Ramos (cell line): ENCODE measurements around the gene SOX10.

Source experiments
- in situ Hi-C: fragments of 300-500 bp; cut with MboI; formaldehyde crosslinking; loops from one replicate; pipeline ENCODE4 v1.14.3; 2022; ENCODE audit warnings: low sequenced_read_pairs; ENCODE audit not compliant: unreplicated experiment

The SOX10 gene

DNA sequence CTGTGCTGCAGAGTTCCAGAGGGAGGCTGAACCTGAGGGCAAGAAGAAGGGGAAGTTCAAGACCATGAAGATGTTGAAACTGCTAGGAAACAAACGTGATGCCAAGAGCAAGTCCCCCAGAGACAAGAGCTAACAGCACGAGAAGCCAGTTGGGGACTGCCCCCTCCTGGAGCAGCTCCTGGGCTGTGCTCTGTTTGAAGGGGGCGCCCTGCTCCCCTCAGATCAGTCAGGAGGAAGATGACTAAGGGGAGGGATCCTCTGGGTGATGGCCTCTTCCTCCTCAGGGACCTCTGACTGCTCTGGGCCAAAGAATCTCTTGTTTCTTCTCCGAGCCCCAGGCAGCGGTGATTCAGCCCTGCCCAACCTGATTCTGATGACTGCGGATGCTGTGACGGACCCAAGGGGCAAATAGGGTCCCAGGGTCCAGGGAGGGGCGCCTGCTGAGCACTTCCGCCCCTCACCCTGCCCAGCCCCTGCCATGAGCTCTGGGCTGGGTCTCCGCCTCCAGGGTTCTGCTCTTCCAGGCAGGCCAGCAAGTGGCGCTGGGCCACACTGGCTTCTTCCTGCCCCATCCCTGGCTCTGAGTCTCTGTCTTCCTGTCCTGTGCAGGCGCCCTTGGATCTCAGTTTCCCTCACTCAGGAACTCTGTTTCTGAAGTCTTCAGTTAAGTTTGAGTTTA, 43.5 kb downstream of the SOX10 start:
- in situ Hi-C loops: no loop called here

DNA sequence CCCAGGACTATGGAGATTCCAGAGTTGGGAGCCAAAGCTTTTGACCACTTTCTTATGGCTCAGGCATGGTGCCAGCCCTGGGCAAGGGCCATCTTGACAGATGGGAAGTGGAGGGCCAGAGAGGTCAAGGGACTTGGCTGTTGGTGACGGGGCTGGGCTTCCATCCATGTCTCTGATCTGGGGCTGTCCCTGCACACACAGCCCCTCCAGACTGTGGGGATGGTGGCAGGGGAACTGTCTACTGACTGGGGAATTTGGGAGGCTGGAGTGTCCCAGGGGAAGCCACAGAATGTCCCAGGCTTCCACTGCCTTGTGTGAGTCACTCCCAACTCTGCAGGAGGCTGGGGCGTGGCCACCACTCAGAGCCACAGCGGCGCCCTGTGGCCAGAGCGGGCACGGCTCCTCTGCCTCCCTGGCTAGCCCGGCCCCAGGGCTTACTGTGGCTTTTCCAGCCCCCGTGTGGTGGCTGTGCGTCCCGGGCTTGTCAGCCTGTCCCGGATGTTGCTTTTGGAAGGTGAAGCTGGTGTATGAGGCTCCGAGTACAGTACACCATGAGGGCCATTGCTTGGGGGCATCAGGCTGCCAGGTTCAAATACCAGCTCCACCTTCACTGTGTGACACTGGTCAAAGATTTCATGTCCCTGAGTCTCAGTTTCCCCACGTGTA, 50.5 kb downstream of the SOX10 start:
- in situ Hi-C loops: no loop called here

DNA sequence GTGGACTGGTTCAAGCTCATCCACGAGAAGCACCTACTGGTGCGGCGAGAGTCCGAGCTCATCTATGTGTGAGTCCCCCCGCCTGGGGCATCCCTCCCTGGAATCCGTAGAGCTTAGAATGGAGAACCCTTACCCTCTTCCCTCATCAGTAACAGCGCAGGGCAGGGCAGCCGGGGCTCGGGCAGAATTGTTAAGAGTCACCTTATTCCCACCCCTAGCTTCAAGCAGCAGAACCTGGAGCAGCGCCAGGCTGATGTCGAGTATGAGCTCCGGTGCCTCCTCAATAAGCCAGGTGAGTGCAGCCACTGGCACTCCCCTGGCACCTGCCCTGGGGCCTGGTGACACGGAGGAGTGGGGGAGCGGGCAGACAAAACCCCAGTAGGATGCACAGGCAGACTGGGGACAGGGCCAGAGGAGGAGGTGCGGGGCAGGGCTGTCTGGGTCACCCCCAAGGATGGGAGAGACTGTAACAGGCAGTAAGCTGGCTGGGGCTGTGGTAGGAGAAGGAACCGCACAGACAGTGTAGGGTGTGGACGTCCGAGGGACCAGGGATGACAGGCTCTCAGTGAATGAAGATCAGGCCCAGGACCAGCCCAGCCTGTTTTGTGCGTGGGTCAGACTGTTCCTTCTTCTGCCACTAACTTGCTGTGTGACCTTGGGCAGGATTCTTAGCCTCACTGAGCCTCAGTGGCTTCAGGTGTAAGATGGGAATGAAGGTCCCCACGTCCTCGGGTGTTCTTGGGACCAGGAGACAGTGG, 51.4 kb downstream of the SOX10 start:
- in situ Hi-C loops: no loop called here

DNA sequence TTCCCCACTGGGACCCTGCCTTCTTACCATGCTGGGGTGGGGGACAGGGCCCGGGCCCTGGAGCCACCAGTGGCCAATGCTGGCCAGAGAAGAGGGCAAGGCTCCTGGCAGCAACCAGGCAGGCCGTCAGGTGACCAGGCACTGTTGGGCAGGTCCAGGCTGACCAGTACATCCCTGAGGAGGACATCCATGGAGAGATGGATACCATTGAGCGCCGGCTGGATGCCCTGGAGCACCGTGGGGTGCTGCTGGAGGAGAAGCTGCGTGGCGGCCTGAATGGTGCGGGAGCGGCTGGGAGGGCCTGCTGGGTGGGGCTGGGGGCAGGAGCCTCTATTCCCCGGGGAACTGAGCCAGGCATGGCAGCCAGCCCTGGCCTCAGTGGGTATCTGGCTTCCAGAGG, 52.0 kb downstream of the SOX10 start:
- in situ Hi-C loops: no loop called here

DNA sequence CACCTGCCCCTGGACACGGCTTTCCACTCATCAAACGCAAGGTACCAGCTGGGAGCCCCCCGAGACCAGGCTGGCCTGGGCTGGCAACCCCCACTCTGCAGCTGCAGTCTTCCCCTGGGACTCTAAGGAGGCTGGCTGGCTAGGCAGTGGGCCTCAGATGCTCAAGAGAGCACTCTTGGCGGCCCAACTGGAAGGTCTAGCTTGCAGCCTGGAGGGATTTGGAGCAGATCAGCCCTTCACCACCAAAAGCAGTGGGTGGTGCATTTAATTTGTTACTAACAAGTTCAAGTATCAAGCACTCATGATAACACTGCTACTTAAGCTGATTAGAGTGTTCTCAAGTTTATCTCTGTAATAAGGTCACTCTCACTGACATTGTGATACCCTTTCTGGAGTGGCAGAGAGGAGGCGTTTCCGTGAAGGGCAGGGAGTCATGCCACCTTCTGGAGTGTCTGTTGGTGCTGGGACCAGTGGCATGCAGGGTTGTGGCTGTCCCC, 52.4 kb downstream of the SOX10 start:
- in situ Hi-C loops: no loop called here

DNA sequence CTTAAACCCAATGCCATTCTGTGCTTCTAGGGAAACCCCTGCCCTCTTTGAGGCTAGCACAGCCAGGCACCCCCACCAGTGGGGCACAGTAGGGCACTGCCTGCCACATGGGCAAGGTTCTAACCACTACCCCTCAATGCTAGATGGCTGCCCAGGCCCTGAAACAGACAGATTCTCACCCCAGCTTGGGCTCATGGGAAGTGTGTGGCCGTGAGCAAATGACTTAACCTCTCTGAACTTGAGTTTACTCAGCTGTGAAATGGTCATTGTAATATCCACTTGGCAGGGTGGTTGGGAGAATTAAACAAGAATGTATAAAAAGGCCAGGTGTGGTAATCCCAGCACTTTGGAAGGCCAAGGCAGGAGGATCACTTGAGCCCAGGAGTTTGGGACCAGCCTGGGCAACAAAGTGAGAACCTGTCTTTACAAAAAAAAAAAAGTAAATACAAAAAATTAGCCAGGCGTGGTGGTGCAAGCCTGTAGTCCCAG, 53.4 kb downstream of the SOX10 start:
- in situ Hi-C loops: no loop called here

GRCh38 chr22:37930270-37930951, 53.9 kb downstream of the SOX10 start:
- in situ Hi-C loops: no loop called here

DNA sequence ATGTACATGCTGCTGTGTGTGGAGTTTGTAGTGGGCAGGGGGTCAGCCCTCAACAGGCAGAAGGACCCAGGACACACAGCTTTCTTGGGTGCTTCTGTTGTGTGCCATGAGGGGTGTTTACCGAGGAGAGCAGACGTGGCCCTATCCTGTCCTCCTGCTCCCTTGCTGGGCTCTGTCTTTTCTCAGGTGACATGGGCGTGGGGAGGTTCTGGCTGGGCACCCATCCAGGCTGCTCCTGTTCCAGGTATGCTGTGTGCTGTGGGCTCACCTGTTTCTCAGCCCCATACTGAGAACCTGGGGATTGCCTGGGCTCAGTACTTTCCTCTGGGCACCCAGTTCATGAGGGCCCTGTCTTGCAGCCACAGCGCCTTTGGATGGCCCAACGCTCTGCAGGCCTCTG, 55.0 kb downstream of the SOX10 start:
- in situ Hi-C loops: no loop called here

- in situ Hi-C loops: no loop called here
Observed at GRCh38 chr22:37927637-37927936, 56.8 kb downstream of the SOX10 start.

GRCh38 chr22:37926771-37927636, 57.4 kb downstream of the SOX10 start:
- in situ Hi-C loops: no loop called here

GRCh38 chr22:37926358-37926757, 58.0 kb downstream of the SOX10 start:
- in situ Hi-C loops: no loop called here

- in situ Hi-C loops: no loop called here
Observed at GRCh38 chr22:37925767-37926166, 58.6 kb downstream of the SOX10 start.

GRCh38 chr22:37925330-37925729, 59.0 kb downstream of the SOX10 start:
- in situ Hi-C loops: no loop called here

GRCh38 chr22:37924386-37925065, 59.8 kb downstream of the SOX10 start:
- in situ Hi-C loops: no loop called here

DNA sequence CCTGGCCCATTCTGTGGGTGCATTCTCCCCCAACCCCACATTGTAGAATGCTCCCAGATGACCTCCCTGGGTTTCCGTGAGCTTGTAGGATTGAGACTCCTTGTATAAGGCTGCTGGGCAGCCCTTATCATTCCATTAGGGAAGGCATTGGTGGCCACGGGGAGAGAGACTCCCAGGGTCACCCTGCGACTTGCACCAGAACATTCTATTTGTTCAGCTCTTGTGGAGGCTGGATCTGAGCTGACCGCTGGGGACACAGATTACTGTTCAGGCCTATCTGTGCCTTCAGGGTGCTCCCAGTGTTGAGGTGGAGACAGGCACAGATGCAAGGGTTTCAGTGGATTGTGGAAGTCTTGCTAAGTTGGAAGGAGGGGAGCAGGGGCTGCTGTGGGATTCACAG, 60.4 kb downstream of the SOX10 start:
- in situ Hi-C loops: no loop called here
